NCI-H1694 treated with DMSO at 0.1 percent for 48 hours (cell line): Measurements from ENCODE around the gene ING3.

Source experiments
- DNase-seq: peaks from one replicate; lab custom pipeline; 2025; lab: John Stamatoyannopoulos, UW

The ING3 gene

GRCh38 chr7:120950539-120951308 is at the start of gene ING3:
Gene ING3, plus strand, starts transcription at chr7:120950777. Its CDS starts 120 bp downstream, at chr7:120950897.
- peak; percentile 97 for DNase-seq

GRCh38 chr7:120915314-120916105 is 35.1 kb upstream of the ING3 start:
- DNase-seq, result peak; percentile 35

- no peak for DNase-seq
Observed at GRCh38 chr7:120916121-120916520, 34.5 kb upstream of the ING3 start.

- no peak for DNase-seq
Observed at GRCh38 chr7:120916538-120916937, 34.0 kb upstream of the ING3 start.

- DNase-seq, result no peak
Observed at GRCh38 chr7:120919466-120919865, 31.1 kb upstream of the ING3 start.

GRCh38 chr7:120920034-120920433 is 30.5 kb upstream of the ING3 start:
- DNase-seq, result no peak

- peak; percentile 59 for DNase-seq
Observed at GRCh38 chr7:120920591-120921274, 29.8 kb upstream of the ING3 start.

- no peak for DNase-seq
Observed at GRCh38 chr7:120924837-120925236, 25.7 kb upstream of the ING3 start.

- DNase-seq, result no peak
Observed at GRCh38 chr7:120925392-120925791, 25.2 kb upstream of the ING3 start.

- DNase-seq, result no peak
Observed at GRCh38 chr7:120926943-120927346, 23.6 kb upstream of the ING3 start.

- DNase-seq, result no peak
Observed at GRCh38 chr7:120927454-120928103, 23.0 kb upstream of the ING3 start.

GRCh38 chr7:120931243-120931642 is 19.3 kb upstream of the ING3 start:
- no peak for DNase-seq

GRCh38 chr7:120933475-120933874 is 17.1 kb upstream of the ING3 start:
- no peak for DNase-seq

GRCh38 chr7:120939345-120939744 is 11.2 kb upstream of the ING3 start:
- DNase-seq, result no peak

- peak; percentile 30 for DNase-seq
Observed at GRCh38 chr7:120941064-120941463, 9.5 kb upstream of the ING3 start.

GRCh38 chr7:120941856-120942255 is 8.7 kb upstream of the ING3 start:
- no peak for DNase-seq

- no peak for DNase-seq
Observed at GRCh38 chr7:120942861-120943260, 7.7 kb upstream of the ING3 start.

- no peak for DNase-seq
Observed at GRCh38 chr7:120944826-120945562, 5.6 kb upstream of the ING3 start.

GRCh38 chr7:120947980-120948379 is 2.6 kb upstream of the ING3 start:
- no peak for DNase-seq

GRCh38 chr7:120949393-120949911 is 1.1 kb upstream of the ING3 start:
- no peak for DNase-seq

GRCh38 chr7:120949998-120950538 is 509 bp upstream of the ING3 start:
- DNase-seq, result no peak
